OCI-LY1 (cell line): ENCODE measurements around the gene FCHSD1.

Source experiments
- CTCF ChIP-seq: fragments of 200-600 bp; sonication (generic), shearing (Covaris generic); IDR thresholded peaks from 2 replicates; pipeline ENCODE4 v1.5.1; 2017; ENCODE audit warnings: mild to moderate bottlenecking, antibody characterized with exemption, low read length, moderate library complexity, mixed read lengths
- EZH2 ChIP-seq: fragments of 200-600 bp; sonication (generic), shearing (Covaris generic); IDR thresholded peaks from 2 replicates; pipeline ENCODE4 v1.8.0; 2017; ENCODE audit warnings: borderline replicate concordance, mixed run types, mild to moderate bottlenecking, antibody characterized with exemption, low read length, moderate library complexity, mixed read lengths

- TF ChIP-seq CTCF (no peak), EZH2 (no peak)
Observed at GRCh38 chr5:141628175-141628788, 22.9 kb downstream of the FCHSD1 start.
